GM19035 (cell line): Measurements from ENCODE around the gene KCNJ6.
"Not testable (repeated sequence)": the region's sequence is repeated elsewhere in the genome, so short reads cannot be mapped to it uniquely, and the experiment has no call there.

ENCODE experiments used
- ATAC-seq: cut with Tn5 transposase; IDR thresholded peaks from one replicate; pipeline ENCODE4 v1.9.1; 2021; ENCODE audit not compliant: unreplicated experiment

KCNJ6 gene

DNA sequence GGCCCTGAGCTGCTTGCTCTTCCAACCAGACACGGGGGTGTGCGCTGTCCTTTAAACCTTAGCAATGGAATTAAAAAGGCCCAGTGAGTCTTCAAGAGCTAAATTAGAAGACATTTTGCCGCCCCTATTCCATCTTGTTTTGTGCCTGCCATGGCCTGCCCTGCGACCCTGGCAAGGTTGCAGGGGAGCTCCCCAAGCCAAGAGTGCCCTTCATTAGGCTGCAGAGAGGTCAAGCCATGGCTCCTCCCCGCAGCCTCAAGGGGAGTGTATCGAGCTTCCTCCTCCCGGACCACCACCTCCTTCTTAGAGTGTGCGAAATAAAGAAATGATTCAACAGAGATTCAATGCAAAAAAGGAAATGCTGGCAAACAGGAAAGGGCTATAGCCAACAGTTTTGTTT, 293.5 kb downstream of the KCNJ6 start:
- ATAC-seq = no peak

DNA sequence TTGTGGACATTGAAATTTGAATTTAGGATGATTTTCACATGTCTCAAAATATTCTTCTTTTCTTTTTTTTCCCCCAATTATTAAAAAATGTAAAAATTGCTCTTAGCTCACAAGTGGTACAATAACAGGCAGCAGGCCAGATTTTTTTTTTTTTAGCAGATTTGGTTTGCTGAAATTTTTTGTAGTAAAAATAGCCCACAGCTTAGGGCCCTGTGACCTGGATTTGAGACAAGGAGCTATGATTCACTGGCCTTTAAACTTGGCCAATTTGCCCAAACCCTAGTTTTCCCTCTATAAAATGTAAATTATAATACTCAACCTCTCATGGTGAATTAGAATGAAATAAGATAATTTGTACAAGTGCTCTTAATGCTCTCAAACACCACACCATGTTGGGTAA, 295.9 kb downstream of the KCNJ6 start:
- ATAC-seq = no peak

DNA sequence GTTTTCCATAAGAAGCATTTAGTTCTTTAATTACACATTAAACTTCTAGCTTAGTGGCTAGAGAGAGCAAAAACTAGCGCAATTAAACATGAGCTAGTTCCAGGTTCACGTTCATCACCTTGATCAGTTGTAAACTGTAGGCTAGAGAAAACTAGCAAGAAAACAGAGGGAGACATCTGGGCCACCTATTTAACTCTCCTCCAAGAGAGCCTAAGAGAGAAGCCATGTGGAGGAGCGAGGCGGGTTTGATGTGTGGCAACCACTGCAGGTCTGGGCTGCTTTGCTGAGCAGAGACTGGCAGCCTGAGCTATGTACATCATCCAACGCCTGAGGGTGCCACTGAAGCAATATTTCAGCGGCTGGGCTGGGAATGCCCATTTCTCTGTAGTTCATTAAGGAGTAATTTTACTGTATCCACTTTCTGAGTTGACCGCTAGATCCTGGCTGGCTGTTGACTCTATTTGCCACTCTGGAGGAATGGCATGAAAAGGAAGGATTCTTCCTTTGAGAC, 296.7 kb downstream of the KCNJ6 start:
- ATAC-seq = no peak

DNA sequence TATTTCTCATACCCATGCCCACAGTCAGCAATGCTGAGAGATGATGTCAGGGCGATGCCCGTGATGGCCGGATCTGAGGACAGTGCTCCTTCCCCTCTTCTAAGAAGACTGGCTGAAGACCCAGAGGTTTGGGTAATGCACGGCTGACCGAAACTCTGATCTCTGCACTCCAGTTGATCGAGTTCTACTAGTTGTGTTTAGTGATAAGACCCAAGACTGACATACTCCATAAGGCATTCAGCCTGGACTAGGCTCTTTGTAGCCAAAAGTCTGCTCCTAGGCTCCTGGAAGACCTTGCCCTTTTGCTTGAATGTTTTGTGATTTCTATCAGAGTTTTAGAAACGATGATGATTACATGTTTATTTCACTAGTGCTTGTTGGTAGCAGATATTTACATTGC, 298.2 kb downstream of the KCNJ6 start:
- no peak for ATAC-seq

DNA sequence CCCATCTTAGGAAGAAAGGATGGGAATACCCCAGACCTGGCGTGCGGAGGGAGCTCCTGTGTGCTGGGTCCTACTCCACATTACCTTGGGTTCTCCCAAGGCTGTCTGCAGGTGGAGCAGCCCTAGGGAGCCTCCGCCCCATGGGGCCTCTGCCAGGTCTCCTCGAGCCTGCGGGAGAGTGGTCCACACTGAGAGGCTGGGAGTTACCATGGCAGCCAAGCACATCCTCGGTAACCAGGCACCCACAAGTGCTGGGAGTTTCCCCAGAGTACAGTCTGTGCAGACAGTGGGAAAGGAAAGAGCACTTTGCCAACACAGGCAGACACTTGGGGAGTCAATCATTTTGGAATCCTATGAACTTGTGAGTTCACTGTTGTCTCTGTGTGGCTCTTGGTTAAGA, 300.3 kb downstream of the KCNJ6 start:
- ATAC-seq = no peak

DNA sequence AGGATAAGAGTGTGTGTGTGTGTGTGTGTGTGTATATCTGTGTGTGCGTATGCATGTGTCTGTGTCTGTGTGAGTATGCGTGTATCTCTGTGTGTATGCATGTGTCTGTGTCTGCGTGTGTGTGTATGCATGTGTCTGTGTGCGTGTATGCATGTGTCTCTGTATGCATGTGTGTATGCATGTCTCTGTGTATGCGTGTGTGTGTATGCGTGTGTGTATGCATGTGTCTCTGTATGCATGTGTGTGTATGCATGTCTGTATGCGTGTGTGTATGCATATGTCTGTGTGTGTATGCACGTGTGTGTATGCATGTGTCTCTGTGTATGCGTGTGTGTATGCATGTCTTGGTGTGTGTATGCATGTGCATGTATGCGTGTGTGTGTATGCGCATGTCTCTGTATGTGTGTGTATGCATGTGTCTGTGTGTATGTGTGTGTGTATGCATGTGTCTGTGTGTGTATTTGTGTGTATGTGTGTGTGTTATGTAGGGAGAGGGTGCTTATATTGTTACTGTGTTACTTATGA, 301.8 kb downstream of the KCNJ6 start:
- no peak for ATAC-seq

DNA sequence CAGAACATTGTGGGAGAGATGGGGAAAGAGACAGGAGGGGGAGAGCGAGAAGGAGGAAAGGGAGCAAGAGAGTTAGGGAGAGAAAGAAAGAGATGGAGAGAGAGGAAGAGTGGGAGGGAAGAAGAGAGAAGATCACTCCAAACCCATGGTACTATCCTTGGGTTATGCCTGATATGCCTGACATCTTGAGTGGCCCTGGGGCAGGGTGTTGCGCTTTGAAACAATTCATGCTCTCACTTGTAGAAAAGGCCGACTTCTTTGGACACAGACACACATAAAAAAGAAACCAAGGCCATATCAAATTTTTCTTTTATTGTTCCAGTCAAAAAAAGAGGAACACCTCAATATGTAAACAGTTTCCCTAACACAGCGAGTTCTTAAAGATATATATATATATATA, 309.2 kb downstream of the KCNJ6 start:
- no peak for ATAC-seq

DNA sequence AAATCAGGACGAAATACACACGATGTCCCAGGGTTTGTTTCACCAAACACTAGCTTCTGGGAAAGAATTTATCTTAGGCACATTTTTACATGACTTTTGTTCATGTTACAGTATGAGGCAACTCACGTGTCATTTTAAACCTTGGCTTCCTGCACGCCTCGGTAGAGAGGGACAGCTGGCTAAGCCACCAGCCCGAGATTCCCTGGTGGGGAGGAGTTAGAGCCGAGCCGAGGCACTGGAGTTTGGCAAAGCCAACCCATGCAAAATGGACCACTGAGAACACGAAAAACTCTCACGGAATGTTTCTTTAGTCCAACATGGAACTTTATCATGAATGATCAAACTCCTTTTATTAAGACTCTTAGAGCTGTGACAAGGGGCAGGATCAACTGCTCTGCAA, 309.7 kb downstream of the KCNJ6 start:
- no peak for ATAC-seq

DNA sequence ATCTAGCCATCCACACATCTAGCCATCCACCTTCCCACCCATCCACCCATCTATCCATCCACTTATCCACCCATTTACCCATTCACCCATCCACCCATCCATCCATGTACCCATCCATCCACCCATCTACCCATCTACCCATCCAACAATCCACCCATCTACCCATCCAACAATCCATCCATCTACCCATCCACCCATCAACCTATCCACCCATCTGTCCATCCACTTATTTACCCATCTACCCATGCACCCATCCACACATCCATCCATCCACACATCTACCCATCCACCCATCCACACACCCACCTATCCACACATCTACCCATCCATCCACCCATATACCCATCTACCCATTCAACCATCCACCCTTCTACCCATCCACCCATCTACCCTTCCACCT, 311.3 kb downstream of the KCNJ6 start:
- ATAC-seq = no peak

DNA sequence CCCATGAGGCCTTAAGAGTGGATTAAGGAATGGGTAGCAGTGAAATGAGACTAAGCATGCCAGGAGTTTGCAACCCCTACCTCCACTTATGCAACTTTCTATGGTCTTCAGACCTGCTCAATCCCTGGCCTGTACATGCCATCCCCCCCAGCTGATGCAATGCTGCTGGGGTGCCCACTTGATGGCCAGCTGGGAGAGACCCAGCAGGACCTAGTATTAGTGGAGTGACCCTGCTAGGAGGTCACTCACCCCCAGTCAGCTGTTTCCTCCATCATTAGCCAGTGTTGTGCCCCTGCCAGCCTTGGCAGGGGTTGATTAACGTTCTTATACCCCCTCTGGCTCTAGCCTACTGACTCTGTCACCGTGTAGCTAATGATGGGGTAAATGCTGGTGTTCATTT, 313.1 kb downstream of the KCNJ6 start:
- ATAC-seq = no peak

DNA sequence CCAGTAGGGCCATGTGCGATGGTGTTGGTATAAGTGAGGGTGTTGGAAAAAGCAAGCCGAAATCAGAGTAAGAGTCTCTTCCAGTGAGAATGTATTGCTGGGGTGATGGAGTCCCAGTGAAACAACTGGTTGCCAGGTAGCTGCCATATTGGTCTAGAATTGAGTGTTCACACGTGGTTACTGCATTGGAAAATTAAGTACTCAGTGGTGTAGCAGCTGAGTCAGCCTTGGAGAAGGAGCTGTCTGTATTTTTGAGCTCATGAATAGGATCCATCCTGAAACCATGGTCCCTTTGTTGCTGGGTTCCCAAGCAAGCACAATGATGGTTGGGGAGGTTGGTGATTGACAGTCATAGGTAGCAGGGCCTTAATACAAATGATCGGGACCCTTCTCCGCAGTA, 314.3 kb downstream of the KCNJ6 start:
- no peak for ATAC-seq

DNA sequence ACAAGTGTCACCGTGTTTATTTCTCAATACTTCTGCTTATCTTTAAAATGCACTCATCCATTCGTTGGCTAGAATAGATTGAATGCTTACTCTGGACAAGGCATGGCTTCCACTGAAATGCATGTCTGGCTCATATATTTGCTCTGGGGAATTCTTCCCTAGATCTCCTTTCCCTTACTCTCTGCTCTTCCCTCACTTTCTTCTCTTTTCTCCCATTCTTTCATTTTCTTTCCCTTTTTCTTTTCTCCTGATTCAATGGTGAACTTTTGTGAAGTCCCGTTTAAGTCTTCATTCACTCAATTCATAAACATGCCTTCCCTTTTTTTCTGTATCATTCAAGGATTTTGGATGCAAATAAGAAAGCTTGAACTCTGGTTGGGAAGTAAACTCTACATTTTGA, 315.2 kb downstream of the KCNJ6 start:
- ATAC-seq = no peak

DNA sequence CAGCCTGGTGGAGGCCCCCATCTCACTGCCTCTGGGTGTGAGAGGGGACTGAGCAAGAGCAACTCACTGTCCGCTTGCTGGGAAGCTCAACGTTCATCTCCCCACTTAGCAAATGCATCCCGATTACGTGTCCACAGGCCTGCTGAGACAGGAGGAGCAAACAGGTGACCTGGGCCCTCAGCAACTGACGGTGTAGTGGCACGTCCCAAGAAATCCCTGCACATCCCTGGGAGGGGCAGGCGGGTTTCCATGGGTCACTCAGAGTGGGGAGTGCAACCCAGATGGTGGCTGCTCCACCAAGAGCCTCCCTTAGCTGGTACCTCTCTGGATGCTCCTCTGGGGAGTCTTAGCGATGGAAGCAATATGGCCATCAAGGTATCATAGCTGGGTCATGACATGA, 320.3 kb downstream of the KCNJ6 start:
- ATAC-seq = no peak

DNA sequence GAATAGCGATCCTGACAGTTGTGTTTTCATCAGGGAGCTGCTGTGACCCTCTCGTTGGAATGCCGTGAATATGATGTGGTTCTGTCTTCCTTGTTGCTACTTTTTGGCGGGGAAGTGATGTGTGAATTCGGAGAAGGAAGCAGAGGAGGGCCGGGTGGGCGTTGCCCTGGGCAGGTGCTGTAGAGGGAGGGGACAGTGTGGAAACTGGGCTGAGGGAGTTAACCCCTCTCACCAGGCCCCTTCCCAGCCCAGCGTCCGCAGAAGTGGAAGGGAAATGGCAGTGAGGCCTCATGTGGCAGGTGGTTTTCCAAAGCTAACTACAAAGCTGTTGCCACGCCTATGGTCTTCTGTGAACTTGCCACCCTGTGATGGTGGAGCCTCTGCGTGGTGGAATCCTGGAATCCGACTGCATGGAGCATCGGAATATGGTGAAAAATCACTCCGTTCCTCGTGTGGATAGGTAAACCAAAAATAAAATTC, 321.7 kb downstream of the KCNJ6 start:
- no peak for ATAC-seq

DNA sequence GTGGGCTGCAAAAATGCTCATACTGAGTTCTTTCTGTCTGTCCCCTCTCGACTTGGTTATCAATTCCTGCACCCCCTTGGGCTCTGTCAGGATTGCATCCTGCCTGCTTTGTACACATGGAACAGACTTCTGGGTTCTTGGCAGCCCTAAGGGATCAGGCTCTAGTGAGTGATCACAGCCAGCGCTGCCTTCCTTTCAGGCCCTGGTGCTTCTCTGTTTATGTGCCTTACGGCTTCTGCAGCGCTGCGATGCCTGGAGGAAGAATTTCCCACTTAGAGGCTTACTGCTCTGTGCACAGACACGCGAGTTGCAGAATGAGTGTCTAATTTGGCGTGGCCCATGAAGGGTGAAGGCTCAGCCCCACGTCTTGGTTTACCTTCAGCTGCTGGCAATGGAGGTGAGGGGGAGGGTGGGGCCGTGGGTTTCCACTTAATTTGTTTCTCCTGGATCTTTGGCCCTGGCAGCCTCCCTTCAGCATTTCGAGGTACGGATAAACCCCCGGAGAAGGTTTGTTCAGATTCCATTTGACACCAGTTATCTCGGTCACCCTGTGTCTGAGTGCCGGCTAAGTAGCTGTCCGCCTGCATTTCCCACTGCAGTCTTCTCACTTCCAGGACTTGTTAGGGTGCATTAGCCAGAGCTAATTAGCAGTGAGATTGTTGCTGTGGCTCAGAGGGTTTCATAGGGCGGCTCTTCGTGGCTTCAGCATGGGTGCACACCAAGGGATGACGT, 322.4 kb downstream of the KCNJ6 start:
- ATAC-seq = no peak

DNA sequence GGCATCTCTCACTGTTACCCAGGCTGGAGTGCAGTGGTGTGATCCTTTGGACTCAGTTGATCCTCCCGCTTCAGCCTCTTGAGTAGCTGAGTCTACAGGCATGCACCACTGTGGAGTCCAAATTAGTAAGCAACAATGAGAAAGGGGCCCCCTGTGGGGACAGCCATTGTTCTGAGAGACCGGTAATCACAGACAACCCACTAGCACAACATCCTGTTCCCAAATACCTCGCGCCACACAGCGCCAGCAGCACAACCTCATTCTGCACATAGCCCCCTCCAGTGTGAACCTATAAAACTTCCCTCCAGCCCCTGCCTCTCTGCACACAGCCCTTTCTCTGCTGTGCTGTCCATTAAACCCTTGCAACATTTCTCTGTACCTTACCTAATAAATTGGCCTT, 323.2 kb downstream of the KCNJ6 start:
- no peak for ATAC-seq

DNA sequence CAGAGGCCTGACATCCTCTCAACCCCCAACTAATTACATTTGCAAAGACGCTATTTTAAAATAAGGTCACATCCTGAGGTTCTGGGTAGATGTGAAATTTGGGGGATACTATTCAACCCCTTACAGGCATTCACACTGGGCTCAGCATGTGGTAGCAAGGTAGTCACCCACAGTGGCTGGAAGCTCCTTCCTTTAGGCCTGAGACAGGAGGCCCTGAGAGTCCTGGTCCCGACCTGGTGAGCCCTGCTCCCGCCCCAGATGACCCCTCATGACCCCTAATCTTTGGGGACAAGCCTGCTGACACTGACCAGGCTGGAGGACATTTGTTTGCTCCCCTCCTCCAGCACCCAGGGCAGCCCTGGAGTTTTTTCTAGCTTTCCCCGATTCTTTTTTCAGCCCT, 323.8 kb downstream of the KCNJ6 start:
- no peak for ATAC-seq

DNA sequence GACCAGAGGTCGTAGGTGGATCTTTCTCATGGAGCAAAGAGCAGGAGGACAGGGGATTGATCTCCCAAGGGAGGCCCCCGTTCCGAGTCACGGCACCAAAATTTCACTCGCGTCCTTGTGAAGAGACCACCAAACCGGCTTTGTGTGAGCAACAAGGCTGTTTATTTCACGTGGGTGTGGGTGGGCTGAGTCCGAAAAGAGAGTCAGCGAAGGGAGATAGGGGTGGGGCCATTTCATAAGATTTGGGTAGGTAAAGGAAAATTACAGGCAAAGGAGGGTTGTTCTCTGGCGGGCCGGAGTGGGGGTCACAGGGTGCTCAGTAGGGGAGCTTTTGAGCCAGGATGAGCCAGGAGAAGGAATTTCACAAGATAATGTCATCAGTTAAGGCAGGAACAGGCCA, 324.3 kb downstream of the KCNJ6 start:
- ATAC-seq = not testable (repeated sequence)

DNA sequence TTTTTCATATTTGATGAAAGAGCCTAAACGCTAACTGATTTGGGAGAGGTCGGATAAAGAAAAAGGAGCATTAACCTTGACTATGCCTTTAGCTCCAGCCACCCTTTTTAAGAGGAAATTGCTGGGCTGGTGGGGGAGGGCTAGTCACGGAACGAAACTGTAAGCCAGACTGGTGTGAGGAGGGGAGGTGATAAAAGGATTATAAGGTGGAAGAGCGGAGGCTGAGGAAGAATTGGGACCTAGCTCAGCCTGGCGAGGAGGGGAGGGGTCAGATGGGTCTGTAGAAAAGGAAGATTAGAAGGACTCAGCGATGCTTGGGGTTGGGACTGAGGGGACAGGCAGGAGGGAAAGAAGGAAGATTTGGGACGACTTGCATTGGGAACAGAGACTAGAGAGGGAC, 325.4 kb downstream of the KCNJ6 start:
- ATAC-seq = not testable (repeated sequence)

DNA sequence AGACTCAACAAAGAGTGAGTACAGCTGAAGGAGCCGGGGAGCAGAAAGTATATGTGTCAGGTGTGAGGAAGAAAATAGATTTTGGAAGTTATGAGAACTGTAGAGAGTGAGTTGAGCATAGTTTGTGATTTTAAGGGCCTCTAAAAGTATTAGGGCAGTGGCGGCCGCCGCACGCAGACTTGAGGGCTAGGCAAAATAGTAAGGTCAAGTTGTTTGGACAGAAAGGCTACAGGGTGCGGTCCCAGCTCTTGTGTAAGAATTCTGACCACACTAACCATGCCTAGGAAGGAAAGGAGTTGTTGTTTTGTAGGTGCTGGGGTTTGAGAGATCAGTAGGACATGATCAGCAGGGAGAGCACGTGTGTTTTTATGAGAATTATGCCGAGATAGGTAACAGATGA, 327.6 kb downstream of the KCNJ6 start:
- ATAC-seq = not testable (repeated sequence)

DNA sequence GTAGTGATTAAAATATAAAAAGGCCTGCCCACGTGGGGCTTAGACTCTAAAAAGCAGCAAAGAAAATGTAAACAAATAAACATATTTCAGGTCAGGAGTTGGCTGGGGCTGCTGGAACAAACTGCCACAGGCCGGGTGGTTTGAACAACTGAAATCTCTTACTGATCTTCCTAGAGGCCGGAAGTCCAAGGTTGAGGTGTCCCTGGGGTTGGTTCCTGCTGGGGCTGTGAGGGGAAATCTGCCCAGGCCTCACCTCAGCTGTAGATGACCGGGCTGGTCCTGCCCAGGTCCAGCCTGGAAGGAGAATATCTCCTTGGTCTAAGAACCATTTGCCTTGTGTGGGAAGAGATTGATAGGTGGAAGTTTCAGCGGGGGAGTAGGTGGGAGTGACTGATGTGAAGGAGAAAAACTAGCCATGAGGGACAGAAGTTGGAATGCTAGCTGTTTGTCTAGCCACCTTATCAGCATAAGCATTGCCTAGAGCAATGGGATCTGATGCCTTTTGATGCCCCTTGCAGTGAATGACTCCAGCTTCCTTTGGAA, 328.6 kb downstream of the KCNJ6 start:
- no peak for ATAC-seq

DNA sequence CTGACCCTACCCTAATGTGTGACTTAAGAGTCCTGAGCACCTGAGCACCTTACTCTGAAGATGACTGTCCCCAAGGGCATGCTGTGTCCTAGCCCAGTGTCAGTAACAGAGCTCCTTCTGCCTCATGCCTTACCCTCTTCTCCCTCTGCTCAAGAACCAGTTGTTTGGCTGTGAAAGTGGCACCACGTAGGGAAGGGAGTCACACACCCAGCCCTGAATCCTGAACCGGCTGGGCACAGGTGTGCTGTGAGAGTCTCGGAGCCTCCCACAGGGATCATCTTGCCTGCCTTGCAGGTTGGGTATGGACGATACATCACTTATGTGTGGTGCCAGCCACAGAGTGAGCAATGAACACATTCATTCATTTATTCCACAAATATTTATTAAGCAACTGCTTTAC, 329.1 kb downstream of the KCNJ6 start:
- no peak for ATAC-seq

DNA sequence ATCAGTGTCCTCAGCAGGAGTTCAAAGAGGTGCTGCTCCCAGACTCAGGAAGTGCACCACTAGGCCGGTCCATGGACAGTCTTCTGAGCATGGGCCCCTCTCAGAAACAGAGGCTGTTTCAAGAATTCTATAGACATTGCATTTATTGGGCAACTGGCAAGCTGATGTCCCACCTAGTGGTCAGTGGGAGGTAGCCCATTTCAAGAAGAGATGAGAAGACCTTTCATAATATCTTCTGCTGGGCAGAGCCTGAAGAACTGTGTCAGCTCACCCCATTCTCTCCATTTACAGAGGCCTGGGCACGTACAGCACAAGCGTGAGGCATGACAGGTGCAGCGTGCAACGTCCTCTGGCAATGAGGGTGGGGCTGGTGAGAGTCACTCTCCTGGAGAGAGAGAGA, 333.7 kb downstream of the KCNJ6 start:
- no peak for ATAC-seq
